ENCODE results near the gene OR10A3.
"Not testable (repeated sequence)": the region's sequence is repeated elsewhere in the genome, so short reads cannot be mapped to it uniquely, and the experiment has no call there.

The OR10A3 gene, protein sequence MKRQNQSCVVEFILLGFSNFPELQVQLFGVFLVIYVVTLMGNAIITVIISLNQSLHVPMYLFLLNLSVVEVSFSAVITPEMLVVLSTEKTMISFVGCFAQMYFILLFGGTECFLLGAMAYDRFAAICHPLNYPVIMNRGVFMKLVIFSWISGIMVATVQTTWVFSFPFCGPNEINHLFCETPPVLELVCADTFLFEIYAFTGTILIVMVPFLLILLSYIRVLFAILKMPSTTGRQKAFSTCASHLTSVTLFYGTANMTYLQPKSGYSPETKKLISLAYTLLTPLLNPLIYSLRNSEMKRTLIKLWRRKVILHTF

GRCh38 chr11:7941608-7942007 is at the start of gene OR10A3:
Gene OR10A3 (minus strand): TSS chr11:7941708. CDS start chr11:7939520, 2,188 bp downstream.
- FAIRE-seq, result no peak

GRCh38 chr11:7987560-7987883 is 46.0 kb upstream of the OR10A3 start:
- FAIRE-seq, result not testable (repeated sequence)

DNA sequence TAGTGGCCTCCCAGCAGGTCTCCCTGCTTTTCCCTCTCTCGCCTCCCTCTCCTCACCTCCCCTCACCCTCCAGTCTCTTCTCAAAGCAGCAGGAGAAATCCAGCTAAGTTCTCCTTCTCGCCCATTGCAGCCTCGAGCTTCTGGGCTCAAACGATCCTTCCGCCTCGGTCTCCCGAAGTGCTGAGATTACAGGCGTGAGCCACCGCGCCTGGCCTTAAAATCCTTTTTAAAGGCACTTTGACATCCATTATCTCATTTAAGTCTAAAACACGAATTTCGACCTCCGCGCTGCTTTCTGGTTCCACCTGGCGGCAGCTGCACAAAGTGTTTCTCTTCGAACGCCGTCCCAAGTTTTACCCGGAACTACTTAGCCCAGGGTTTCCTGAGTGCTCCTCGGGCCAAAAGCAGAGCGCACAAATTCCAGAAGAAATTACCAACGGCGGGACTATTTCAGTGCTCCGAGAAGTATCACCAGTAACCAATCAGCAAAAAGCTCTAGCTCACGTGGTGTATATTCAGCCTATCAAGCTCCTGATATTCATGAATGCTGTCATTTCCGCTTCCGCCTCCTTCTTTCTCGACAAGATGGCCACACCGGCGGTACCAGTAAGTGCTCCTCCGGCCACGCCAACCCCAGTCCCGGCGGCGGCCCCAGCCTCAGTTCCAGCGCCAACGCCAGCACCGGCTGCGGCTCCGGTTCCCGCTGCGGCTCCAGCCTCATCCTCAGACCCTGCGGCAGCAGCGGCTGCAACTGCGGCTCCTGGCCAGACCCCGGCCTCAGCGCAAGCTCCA is 45.5 kb upstream of the OR10A3 start, which contains the start of gene EIF3F:
EIF3F (plus strand) TSS at position 570 of the 792 bp plus-strand sequence; CDS start at position 586, 16 bp downstream.
- FAIRE-seq, result no peak

- no peak for FAIRE-seq
Measured at GRCh38 chr11:7983832-7984590, 42.5 kb upstream of the OR10A3 start.

DNA sequence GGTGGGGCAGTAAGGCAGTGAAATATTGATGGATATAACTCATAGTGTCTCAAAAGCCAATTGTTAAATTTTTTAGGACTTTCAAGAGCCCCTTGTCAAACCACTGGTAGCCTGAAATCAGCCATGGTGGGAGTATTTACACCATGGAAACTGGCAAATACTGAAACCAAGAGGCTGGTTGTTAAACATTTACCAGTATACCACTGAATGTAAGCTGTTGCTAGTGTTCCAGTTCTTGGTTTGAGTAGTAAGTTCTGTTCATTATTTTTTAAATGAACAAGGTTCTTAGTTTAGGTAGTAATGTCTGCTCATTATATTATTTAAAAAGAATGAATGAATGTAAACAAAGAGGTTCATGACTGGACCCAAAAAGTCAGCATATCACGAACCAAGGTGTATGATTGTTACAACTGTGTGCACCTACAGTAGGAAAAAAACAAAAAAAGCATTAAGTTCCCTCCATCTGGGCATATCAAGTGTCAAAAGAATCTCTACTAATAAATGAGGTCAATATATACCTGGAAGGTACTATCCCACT is 41.1 kb upstream of the OR10A3 start:
- no peak for FAIRE-seq

- no peak for FAIRE-seq
Measured at GRCh38 chr11:7981619-7982157, 40.2 kb upstream of the OR10A3 start.

DNA sequence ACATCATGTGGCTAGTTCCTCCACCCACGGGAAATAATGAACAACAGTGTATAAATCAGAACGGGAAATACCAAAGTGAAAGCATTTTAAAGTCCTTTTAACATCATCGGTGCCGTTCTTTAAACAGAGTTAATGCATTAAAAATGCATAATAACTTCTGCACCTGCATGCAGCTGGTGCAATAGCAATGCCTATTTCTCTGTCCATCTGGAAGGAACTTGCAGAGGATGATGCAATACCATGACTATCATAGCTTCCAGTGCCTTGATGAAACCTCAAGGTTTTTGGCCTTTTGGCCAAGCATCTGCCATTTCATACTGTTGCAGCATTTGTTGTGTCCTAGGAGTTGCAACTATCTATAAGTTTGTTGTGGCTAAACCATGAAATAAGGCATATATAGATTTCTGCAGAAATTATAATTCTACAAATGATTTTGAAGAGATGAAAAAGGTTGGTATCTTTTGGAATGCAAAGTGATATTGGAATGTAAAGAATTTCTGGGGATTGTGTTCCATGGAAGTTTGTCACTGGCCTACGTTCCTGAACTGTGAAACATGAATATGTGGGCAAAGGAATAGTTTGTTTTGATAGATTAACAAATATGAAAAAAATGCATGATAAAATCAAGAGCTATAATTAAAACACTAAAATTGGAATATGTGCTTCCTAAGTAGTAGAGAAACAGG is 35.9 kb upstream of the OR10A3 start:
- FAIRE-seq, result no peak

GRCh38 chr11:7974668-7975067 is 33.2 kb upstream of the OR10A3 start:
- FAIRE-seq, result no peak

- no peak for FAIRE-seq
Measured at GRCh38 chr11:7973011-7973410, 31.5 kb upstream of the OR10A3 start.

DNA sequence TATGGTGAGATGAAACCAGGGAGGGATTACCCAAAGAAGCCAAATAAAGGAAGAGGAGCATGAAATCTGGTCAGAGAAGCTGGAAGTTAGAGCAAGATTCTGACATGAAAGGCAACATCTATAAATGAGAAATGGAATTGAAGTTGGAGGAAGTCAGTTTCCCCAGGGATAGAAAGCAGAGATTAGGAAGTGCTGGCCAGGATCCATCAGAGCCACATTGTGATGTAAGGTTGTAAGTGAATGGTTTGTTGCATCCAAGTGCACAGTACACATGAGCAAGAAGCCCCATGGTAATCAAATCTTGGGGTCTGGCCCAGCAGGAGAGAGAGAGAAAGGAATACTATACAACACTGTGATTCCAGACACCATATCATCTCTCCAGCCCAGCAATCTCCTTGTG is 30.3 kb upstream of the OR10A3 start:
- FAIRE-seq, result no peak

DNA sequence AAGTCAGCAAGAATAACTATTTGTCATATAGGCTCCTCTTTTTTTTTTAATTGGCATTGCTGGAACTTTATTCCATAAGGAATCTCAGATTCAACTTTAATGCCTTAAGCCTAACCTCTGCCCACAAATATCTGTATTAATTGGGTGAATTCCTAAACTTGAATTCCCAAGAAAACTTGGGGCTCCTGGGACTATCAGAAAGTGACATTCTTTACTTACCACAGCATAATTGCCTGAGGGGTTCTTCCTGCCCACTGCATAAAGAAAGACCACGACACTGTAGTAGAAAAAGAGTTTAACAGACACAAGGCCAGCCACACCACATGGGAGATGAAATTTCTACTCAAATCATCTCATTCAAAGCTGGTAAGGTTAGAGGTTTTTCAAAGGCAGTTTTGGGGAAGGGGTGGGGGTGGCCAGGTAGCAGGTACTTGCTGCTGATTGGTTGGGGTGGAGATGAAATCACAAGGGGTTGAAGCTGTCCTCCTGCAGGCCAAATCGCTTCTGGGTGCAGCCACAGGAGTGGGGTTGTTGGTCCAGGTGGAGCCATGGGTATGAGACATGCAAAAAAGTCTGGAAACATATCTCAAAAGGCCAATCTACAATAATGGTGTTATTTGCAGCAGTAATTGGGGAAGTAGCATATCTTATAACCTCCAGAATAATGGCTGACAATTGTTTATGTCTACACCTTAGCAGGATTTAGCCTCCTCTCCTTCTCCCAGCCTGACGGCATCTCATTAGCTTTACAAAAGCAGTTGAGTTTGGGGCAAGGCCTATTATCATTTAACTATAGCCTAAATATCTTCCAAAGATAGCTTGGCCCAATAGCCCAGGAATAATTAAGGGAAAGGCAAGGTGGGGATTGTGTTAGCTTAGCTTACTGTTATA is 28.5 kb upstream of the OR10A3 start:
- no peak for FAIRE-seq

GRCh38 chr11:7968686-7969085 is 27.2 kb upstream of the OR10A3 start:
- no peak for FAIRE-seq

DNA sequence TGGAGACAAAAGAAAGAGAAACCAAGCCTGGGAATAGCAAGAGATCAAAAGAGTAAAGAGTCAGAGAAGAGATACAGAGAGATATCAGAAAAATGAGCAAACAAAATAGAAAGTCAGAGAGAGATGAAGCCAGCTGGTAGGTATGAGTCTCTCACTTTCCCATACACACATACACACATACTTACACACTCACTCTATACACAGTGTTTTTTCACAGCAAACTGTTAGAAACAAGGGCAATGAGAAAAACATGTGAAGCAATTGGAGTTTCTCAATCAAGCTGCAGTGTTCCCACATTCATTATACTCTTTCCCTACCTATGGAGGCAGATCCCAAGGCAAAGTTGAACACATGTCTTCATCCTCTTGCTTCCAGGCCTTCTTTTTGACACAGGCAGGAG is 26.3 kb upstream of the OR10A3 start:
- FAIRE-seq, result no peak

DNA sequence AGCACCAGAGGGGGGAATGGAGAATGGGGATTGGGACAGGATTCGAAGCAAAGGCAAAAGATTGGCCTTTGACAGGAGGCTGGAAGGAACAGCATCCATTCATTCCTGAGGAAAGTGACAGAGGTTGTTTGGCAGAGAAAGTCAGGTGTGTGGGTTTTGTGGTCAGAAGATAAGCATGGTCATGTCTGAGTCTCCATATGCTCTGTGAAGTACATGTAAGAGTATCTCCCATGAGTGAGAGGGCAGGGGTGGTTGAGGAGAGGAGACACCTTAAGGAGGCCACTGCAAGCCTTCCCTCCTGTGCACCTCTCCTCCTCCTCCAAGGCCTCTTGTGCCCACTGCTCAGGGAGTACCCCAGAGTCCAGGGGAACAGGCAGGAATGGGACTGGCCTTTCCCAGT is 25.6 kb upstream of the OR10A3 start:
- FAIRE-seq, result no peak

GRCh38 chr11:7965386-7965785 is 23.9 kb upstream of the OR10A3 start, which contains the start of gene NLRP10:
Gene NLRP10 (minus strand): TSS chr11:7965447. CDS start chr11:7963495, 1,952 bp downstream.
- FAIRE-seq, result no peak

DNA sequence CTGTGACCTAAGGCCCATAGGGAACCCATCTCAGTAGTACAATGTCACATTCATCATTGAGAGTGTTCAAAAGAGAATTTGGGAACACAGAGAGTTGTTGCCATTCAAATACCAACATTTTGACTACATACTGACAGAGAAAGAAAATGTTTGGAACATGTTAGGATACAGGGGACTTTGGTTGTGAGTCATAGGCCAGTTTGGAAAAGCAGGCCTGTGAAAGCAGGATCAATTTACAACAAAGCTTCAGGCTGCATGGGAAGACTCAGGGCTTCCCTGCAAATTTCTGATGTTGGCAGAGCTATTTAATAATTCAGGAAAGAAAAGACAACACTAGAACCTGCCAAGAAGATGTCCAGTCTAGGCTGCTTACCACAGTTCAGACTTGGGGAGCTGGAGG is 23.4 kb upstream of the OR10A3 start:
- no peak for FAIRE-seq

DNA sequence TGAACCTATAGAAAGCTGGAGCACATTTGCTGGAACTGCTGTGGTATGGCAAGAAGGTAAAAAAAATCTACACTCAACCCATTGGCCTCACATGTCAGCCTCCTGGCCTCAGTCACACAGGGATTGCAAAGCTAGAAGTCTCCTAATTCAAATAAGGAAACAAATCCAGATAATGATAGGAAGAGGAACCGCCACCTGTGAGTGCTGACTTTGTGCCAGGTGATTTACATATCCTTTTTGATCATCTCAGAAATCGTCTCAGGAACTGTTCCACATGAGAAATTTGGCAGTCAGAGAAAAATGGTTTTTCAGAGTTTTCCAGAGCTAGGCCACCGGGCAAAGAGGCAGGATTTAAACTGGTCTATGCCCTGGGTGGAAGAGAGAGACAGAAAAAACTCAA is 22.8 kb upstream of the OR10A3 start:
- no peak for FAIRE-seq

DNA sequence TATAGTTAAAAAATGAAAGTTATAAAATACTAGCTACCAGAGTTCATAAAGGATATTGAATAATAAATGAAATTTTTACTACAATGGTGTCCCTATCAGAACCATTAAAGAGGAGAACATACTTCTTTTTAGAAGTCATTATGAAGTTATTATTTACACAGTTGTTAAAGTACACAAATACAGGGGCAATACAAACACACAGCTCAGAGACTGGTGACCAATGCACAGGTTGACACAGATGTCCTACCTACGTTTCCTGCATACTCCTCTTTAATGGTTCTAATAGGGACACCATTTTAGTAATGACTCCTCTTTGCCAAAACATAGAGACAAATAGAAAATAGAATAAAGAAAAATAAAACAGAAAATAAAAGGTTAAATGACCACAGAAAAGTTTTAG is 13.7 kb upstream of the OR10A3 start:
- no peak for FAIRE-seq

GRCh38 chr11:7949934-7950333 is 8.4 kb upstream of the OR10A3 start:
- no peak for FAIRE-seq

DNA sequence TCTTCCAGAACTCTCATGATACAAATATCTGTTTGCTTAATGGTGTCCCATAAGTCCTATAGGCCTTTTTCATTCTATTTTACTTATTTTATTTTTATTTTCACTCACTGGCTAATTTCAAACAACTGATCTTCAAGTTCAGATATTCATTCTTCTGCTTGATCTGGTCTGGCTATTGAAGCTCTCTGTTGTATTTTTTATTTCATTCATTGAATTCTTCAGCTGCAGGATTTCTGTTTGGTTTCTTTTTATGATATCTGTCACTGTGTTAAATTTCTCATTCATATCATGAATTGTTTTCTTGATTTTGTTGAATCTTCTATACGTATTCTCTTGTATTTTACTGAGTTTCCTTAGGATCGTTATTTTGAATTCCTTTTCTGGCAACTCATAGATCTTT is 2.6 kb upstream of the OR10A3 start:
- FAIRE-seq, result no peak

DNA sequence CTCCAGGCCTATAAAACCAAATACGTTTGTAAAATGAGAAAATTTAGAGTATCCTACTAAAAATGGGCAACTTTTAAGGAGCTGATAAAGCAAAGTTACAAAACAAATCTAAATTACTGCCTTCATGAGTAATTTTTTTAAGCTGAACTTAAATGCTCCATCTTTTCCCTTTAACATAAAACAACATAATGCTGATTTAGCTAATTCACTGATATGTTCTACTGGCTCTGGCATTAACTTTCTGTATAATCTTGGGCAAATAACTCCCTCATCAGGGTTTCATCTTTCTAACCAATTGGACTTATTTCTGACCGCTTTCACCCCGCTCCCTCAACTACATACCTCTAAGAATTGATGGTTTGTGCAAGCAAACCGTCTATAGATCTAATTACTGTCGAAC is 362 bp downstream of the OR10A3 start:
- no peak for FAIRE-seq
